C4-2B (cell line): Measurements from ENCODE around the gene ANKRD35.

Experiments
- H3K27ac ChIP-seq: fragments of 450-650 bp; 2 replicates; pipeline ENCODE4 v1.5.1; 2017
- ZFX ChIP-seq: fragments of 450-650 bp; IDR thresholded peaks from 2 replicates; pipeline ENCODE4 v1.6.1; 2017
- TF ChIP-seq, protein P1 (sequence below): fragments of 450-650 bp; conservative IDR thresholded peaks from 2 replicates; pipeline ENCODE4 v1.5.1; 2017; ENCODE audit warnings: mild to moderate bottlenecking

ANKRD35 gene

DNA sequence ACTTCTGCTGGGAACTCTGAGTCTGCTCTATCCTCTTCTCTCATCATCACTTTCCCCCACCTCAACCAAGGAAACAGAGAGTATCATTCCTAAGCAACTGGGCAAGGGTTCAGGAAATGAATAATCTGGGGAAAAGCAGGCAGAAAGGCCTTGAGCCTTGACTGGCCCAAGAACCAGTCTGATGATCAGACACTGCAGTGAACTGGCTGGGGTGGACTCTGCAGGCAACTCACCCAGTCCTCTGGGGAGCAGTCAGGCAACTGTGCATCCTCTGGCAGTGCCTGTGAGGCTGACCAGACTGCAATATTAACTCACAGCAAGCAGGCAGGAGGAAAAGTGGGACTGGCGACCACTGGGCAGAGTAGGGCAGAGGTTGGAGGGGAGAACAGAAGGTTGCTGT lies 991 bp downstream of the ANKRD35 start:
- TF ChIP-seq ZFX = no peak
- TF ChIP-seq, protein P1, sequence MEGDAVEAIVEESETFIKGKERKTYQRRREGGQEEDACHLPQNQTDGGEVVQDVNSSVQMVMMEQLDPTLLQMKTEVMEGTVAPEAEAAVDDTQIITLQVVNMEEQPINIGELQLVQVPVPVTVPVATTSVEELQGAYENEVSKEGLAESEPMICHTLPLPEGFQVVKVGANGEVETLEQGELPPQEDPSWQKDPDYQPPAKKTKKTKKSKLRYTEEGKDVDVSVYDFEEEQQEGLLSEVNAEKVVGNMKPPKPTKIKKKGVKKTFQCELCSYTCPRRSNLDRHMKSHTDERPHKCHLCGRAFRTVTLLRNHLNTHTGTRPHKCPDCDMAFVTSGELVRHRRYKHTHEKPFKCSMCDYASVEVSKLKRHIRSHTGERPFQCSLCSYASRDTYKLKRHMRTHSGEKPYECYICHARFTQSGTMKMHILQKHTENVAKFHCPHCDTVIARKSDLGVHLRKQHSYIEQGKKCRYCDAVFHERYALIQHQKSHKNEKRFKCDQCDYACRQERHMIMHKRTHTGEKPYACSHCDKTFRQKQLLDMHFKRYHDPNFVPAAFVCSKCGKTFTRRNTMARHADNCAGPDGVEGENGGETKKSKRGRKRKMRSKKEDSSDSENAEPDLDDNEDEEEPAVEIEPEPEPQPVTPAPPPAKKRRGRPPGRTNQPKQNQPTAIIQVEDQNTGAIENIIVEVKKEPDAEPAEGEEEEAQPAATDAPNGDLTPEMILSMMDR = no peak
- H3K27ac ChIP-seq = no peak overlapping the region

DNA sequence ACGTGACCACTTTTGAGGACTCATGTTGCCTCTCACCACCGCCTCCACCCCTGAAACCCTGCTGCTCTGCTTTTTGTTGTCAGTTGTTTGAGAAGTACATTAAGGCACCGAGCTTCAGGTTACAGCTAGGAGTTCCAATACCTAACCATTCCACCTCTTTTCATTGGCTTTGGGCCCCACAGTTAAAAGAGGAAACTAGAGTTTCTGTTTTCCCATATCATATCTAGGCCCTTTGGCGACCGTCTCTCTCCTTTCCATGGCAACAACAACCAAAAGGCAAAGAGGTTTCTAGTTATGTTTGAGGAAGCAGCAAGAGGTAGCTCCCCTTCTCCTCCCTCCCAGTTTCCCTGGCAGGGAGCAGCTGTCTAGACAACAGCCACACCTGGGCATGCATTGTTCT lies 5.9 kb downstream of the ANKRD35 start:
- TF ChIP-seq, protein P1 = no peak
- TF ChIP-seq ZFX = no peak
- H3K27ac ChIP-seq = no peak overlapping the region

DNA sequence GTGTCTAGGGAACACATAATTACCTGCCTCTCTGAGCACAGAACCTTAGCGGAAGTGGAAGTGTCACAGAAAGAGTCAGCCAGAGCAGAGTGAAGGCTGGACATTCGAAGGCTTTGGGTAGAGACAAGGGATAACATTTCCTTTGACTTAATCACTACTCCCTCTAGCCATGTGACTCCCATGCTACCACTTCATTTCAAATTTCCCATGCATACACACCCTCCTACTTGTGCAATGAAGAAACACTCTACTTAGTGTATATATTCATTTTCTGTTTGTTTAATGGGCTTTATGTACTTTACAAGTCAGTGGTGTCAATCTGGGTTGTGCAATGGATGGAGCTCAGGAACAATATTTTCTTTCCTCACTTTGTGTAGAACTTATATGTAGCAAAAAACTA lies 6.9 kb downstream of the ANKRD35 start:
- H3K27ac ChIP-seq = no peak overlapping the region
- TF ChIP-seq ZFX = no peak
- TF ChIP-seq, protein P1 = no peak

DNA sequence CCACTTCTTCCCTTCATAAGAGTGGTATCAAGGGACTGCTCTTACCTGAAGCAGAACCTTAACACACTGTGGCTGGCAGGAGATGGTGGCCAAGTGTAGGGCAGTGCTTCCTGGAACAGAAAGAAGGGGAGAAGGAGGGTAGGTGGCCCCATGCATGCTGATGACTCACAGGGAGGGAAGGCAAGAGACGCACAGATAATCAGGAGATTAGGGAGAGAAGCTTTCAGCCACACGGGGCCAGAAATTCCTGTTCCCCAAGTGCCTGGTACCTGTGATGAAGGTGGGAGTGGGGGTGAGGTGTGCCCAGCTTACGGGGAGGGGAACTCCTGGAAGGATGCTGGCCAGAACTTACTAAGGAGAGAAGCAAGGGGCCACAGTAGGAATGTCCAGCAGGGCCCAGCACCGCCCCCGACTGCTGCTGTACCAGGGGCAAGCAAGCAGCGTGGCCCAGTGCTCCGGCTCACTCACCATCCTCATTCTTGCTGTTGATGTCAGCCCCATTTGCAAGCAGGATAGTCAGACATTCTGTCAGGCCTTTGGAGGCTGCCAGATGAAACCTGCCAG lies 7.7 kb downstream of the ANKRD35 start:
- TF ChIP-seq, protein P1 = no peak
- H3K27ac ChIP-seq = no peak overlapping the region

DNA sequence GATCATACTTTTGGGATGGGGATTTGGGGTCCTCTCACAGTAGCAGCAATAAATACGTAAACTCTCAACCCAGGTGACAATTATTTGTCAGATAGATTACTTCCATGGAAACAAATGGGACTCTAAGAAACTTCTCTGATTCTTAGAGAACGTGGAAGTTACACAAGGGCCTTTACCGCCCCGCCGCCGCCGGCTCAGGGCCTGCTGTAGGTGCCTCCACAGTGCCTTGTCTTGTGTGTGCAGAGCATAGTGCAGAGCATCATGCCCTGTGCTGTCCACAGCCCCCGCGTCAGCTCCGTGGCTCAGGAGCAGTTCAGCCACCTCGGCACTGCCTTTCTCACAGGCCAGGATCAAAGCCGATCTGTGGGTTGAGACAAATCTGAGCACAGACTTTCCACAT lies 11.0 kb downstream of the ANKRD35 start:
- no peak for TF ChIP-seq ZFX
- TF ChIP-seq, protein P1 = no peak
- no peak overlapping the region for H3K27ac ChIP-seq

DNA sequence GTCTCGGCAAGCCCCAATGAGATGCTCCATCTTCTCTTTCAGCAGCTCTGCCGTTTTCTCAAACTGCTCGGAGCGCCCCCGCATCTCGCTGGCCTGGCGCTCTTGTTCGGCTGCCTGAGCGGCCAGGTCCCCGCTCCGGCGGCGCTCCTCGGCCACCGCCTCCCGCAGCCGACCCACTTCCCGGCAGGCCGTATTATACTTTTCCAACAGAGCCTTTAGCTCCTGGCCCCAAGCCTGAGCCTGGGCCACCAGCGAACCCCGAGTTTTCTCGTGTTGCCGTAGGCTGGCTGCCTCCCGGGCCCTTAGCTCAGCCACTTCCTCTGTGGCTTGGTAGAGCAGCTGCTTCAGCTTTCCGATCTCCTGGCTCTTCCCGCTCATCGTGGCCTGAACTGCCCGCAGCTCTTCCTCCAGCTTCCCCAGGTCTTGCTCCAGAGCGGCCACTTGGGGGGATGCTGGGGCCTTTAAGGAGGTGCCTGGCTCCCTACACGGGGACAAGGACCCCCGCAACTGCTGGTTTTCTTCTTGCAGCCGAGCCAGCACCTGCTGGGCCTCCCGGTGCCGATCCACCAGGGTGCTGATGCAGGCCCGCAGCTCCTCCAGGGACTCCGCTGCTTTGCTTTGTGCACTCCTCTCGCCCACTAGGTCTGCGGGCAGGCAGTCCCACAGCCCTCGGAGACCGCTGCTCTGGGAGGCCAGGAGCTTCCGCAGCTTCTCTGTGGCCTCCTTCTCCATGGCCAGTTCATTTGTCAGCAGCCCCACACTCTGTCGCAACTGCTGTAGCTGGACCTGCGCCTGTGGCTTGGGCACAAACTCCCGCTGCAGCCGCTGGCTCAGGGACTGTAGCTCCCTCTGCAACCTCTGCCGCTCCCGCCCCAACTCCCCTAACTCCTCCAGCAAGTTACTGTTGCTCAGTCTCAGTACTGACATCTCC lies 13.4 kb downstream of the ANKRD35 start:
- TF ChIP-seq, protein P1 = no peak
- TF ChIP-seq ZFX = no peak
- H3K27ac ChIP-seq = no peak overlapping the region

DNA sequence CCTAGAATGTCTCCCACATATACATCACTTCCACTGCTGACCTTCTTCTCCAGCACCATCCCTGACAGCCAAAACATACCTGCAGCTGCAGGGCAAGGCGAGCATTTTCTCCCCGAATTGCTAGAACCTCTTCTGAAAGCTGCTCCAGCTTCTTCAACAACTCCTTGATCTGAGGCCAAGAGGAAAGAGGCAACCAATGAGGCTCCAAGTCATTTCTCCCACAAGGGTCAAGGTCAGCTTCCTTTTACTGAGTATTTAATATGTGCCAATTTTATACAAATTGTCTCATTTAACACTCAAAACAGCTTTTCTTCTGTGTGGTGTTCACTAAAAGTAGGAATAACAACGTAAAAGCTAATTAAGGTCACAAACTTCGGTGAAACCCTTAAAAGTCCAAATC lies 17.4 kb downstream of the ANKRD35 start:
- TF ChIP-seq, protein P1 = no peak
- TF ChIP-seq ZFX = no peak
- H3K27ac ChIP-seq = no peak overlapping the region
